GM21717 (cell line): ENCODE results near the gene DNAJC28.
"Not testable (repeated sequence)": the region's sequence is repeated elsewhere in the genome, so short reads cannot be mapped to it uniquely, and the experiment has no call there.

Experiments used
- ATAC-seq: cut with Tn5 transposase; IDR thresholded peaks from one replicate; pipeline ENCODE4 v1.9.1; 2021; ENCODE audit warnings: mild to moderate bottlenecking, moderate library complexity; ENCODE audit not compliant: unreplicated experiment

The DNAJC28 gene

GRCh38 chr21:33481314-33481943, 10.1 kb downstream of the DNAJC28 start:
- no peak for ATAC-seq

DNA sequence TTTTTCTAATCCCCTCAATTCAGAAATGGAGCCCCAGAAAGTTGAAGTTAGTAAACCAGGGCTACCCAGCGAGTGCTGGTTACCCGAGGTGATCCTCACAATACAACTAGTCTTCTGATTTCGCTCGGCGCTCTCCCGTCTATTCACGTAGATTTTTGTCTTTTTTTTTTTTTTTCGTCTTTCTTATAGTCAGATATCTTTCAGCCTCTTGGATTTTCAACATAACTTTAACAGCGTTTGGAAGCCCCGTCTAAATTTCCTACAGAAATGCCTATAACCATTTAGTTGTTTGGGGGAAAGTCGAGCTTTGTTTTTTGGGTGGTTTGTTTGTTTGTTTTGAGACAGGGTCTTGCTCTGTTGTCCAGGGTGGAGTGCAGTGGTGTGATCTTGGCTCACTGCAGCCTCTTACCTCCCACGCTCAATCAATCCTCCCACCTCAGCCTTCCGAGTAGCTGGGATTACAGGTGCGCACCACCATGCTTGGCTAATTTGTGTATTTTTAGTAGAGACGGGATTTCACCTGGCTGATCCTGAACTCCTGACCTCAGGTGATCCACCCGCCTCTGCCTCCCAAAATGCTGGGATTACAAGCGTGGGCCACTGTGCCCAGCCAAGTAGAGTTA, 10.9 kb downstream of the DNAJC28 start:
- no peak for ATAC-seq

- ATAC-seq, result peak; percentile 82
Observed at GRCh38 chr21:33479679-33480480, 11.6 kb downstream of the DNAJC28 start, which contains the start of gene TMEM50B. Gene TMEM50B (minus strand): TSS chr21:33479974. CDS start chr21:33468885, 11,089 bp downstream.

- peak; percentile 31 for ATAC-seq
Observed at GRCh38 chr21:33478935-33479678, 12.4 kb downstream of the DNAJC28 start.

GRCh38 chr21:33478182-33478581, 13.3 kb downstream of the DNAJC28 start:
- ATAC-seq, result no peak

DNA sequence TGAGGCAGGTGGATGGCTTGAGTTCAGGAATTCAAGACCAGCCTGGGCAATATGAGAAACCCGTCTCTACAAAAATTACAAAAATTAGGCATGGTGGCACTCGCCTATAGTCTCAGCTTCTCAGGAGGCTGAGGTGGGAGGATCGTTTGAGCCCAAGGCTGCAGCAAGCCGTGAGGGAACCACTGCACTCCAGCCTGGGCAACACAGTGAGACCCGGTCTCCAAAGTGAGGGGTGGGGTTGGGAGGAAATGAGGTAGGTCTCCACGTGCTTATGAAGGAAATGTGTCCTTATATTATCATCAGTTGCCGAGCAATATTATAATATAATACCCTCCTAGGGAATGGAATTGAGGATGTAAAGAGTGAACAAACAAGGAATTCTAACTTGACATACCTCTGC, 14.4 kb downstream of the DNAJC28 start:
- ATAC-seq, result no peak

GRCh38 chr21:33473344-33473743, 18.2 kb downstream of the DNAJC28 start:
- no peak for ATAC-seq

DNA sequence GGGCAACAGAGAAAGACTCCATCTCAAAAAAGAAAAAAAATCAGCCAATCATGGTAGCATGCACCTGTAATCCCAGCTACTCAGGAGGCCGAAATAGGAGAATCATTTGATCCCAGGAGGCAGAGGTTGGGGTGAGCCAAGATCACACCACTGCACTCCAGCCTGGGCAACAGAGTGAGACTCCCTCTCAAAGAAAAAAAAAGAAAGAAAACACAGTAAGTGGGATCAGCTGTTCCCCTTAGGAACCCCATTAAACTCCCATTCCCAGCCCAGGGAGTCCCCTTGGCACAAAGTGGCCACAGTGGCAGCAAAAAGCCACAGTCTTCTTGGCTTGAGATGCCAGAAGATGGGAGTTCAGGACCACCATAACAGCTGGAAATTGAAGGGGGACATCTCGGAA, 20.8 kb downstream of the DNAJC28 start:
- ATAC-seq, result no peak

DNA sequence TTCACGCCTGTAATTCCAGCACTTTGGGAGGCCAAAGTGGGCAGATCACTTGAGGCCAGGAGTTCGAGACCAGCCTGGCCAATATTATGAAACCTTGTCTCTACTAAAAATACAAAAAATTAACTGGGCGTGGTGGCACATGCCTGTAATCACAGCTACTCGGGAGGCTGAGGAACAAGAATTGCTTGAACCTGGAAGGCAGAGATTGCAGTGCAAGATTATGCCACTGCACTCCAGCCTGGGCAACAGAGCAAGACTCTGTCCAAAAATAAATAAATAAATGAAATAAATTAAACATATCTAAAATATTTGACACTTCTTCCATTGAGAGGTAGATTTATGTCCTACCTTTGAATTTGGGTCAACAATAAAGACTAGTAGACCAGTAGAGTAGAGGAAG, 22.3 kb downstream of the DNAJC28 start:
- ATAC-seq, result not testable (repeated sequence)

DNA sequence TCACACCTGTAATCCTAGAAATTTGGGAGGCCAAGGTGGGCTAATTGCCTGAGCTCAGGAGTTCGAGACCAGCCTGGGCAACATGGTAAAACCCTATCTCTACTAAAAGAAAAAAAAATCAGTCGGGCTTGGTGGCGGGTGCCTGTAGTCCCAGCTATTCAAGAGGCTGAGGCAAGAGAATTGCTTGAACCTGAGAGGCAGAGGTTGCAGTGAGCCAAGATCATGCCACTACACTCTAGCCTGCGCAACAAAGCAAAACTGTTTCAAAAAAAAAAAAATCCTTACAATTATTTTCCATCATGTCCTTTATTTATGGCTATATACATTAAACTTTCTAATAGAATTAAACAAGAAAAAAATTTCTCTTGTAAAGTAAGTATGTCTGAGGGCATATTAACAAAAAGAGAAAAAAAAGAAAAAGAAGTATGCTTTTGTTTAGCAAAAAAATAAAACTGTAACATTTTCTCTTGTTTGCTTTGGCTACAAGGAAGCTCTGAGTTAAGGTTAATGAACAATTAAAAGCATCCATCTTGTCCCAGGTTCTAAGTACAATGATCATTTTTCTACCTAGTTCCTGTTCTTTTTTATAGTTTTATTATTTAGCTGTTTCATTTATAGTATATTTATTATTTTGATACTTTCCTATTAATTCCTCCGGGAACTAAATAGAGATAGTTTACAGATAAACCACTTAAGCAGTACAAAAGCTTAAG, 29.8 kb downstream of the DNAJC28 start:
- no peak for ATAC-seq

- ATAC-seq, result no peak
Observed at GRCh38 chr21:33458861-33459260, 32.7 kb downstream of the DNAJC28 start.

DNA sequence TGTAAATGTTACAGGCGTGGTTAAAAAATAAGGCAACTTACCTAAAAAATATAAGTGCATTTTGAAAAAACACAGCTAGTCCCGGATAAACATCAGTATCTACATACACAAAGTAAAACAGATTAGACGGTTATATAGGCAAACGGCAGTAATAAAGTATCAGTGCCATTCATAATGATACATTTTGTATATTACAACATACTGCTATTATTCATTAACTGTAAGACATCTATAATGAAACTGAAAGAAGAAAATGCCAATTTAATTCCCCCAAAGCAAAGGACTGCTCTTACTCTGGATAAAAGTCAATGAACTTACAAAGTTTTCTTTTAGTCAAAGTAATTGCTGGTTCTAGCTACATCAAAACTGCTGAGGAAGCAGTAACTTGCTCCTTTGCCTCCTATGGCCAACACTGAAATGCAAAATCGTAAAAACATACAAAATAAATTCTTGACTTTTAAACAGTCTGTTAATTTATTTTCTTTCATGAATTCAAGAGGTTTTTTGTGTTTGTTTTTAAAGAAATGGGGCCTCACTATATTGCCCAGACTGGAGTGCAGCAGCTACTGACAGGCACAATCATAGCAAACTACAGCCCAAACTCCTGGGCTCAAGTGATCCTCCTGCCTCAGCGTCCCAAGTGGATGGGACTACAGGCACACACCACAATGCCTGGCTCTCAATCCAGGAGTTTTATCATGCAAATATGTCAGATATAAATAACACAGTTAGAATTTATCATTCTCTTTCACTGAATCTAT, 35.6 kb downstream of the DNAJC28 start:
- no peak for ATAC-seq

- ATAC-seq, result no peak
Observed at GRCh38 chr21:33452362-33452761, 39.2 kb downstream of the DNAJC28 start.

DNA sequence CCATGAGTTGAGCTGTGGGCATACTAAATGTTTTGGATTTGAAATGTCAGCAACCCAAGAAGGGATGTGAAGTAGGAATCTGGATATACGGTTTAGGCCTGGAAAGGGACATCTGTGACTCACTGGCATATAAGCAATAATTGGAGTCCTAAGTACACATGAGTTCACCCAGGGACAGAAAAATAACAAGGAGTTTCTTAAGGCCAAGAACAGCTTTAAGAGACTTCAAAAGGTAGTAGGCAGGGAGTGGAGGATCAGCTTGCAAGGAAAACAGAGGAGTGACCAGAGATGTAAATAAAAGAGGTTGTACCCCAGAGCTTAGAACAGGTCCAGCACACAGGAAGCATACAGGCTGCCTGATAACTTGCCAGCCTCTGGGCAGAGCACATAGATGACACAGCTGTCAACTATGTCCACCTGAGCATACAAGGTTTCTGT, 39.9 kb downstream of the DNAJC28 start:
- no peak for ATAC-seq

- no peak for ATAC-seq
Observed at GRCh38 chr21:33449616-33450015, 41.9 kb downstream of the DNAJC28 start.

- ATAC-seq, result not testable (repeated sequence)
Observed at GRCh38 chr21:33446620-33447019, 44.9 kb downstream of the DNAJC28 start.

- ATAC-seq, result no peak
Observed at GRCh38 chr21:33444499-33444898, 47.0 kb downstream of the DNAJC28 start.

GRCh38 chr21:33443194-33443593, 48.3 kb downstream of the DNAJC28 start:
- no peak for ATAC-seq
